Brain pericyte (primary cell): ENCODE data around the gene KCNJ8.

Experiments
- DNase-seq: peaks from one replicate; pipeline ENCODE4 v3.0.0-alpha.2; 2012; ENCODE audit warnings: low read depth, low spot score

The KCNJ8 gene

GRCh38 chr12:21715386-21715785 is 59.1 kb downstream of the KCNJ8 start:
- no peak for DNase-seq
